SK-N-SH (cell line): ENCODE data around the gene MS4A10. TPM values are rescaled to one million over a fixed set of nuclear protein-coding genes. Genes with fewer than 3 reads are reported as not detected.

Experiments used
- CTCF ChIA-PET: fragments of 300-600, 350-600 bp; formaldehyde crosslinking; extraction: SDS; loops from one replicate; lab custom pipeline; 2021; lab: Yijun Ruan, JAX
- POLR2A ChIA-PET: fragments of 350-600 bp; sonication (Branson Sonifier 250); formaldehyde crosslinking; extraction: SDS; loops from one replicate; lab custom pipeline; 2020; ENCODE audit warnings: antibody characterized with exemption, inconsistent platforms; lab: Yijun Ruan, JAX
- DNase-seq: peaks from one replicate; pipeline ENCODE4 v3.0.0; 2012
- H2AFZ ChIP-seq: fragments of 200-600 bp; sonication (generic); 2 replicates; pipeline ENCODE4 v1.8.1; 2016; ENCODE audit warnings: antibody characterized with exemption, mild to moderate bottlenecking, low read depth
- H3F3A ChIP-seq: fragments of 200-600 bp; sonication (generic); replicated peaks from 2 replicates; pipeline ENCODE3; 2016; ENCODE audit warnings: antibody characterized with exemption, mild to moderate bottlenecking; ENCODE audit not compliant: insufficient read depth
- H3K27ac ChIP-seq, 2 experiments: fragments of 200-500 bp in 1 of 2; fragments of 200-600 bp in 1 of 2; sonication (Bioruptor generic) in 1 of 2; sonication (generic), shearing (Covaris generic) in 1 of 2; 2 replicates each; pipeline versions ENCODE4 v1.5.1 to v1.6.1; 2014 to 2016; ENCODE audit warnings: low read depth in 2 of 2, inconsistent platforms in 1 of 2, low read length in 1 of 2, mild to moderate bottlenecking in 1 of 2, mixed read lengths in 1 of 2
- H3K27me3 ChIP-seq: fragments of 200-600 bp; sonication (generic), shearing (Covaris generic); 2 replicates; pipeline ENCODE4 v1.6.1; 2016; ENCODE audit warnings: mixed run types; ENCODE audit not compliant: insufficient read depth
- H3K36me3 ChIP-seq, 2 experiments: fragments of 200-500 bp in 1 of 2; fragments of 200-600 bp in 1 of 2; sonication (Bioruptor generic) in 1 of 2; sonication (generic) in 1 of 2; replicated peaks in 1 of 2; 2 replicates each; pipeline versions ENCODE3 to v1.5.1; 2014 to 2016; ENCODE audit warnings: low read length in 1 of 2, mild to moderate bottlenecking in 1 of 2; ENCODE audit not compliant: insufficient read depth in 2 of 2, control insufficient read depth in 1 of 2
- H3K4me1 ChIP-seq, 2 experiments: fragments of 200-500 bp in 1 of 2; fragments of 200-600 bp in 1 of 2; sonication (Bioruptor generic) in 1 of 2; sonication (generic), shearing (Covaris generic) in 1 of 2; 2 replicates each; pipeline versions ENCODE4 v1.5.1 to v1.6.1; 2014 to 2016; ENCODE audit warnings: low read depth in 1 of 2, low read length in 1 of 2, mixed run types in 1 of 2; ENCODE audit not compliant: insufficient read depth in 2 of 2, control insufficient read depth in 1 of 2
- H3K4me2 ChIP-seq: fragments of 200-600 bp; sonication (generic), shearing (Covaris generic); 2 replicates; pipeline ENCODE4 v1.6.1; 2017; ENCODE audit warnings: mixed run types
- H3K4me3 ChIP-seq, 2 experiments: fragments of 200-500 bp in 1 of 2; fragments of 200-600 bp in 1 of 2; sonication (Bioruptor generic) in 1 of 2; sonication (generic), shearing (Covaris generic) in 1 of 2; 2 replicates each; pipeline versions ENCODE4 v1.5.1 to v1.8.1; 2014 to 2016; ENCODE audit warnings: low read depth in 2 of 2, inconsistent platforms in 1 of 2, low read length in 1 of 2, mild to moderate bottlenecking in 1 of 2, mixed read lengths in 1 of 2, moderate library complexity in 1 of 2
- H3K79me2 ChIP-seq: fragments of 200-600 bp; sonication (generic); 2 replicates; pipeline ENCODE4 v1.8.1; 2017; ENCODE audit warnings: mild to moderate bottlenecking; ENCODE audit not compliant: insufficient read depth
- H3K9ac ChIP-seq: fragments of 200-600 bp; sonication (generic); 2 replicates; pipeline ENCODE4 v1.6.1; 2017; ENCODE audit warnings: mixed run types
- H3K9me2 ChIP-seq: fragments of 200-600 bp; sonication (generic); 2 replicates; pipeline ENCODE4 v1.6.1; 2017; ENCODE audit warnings: mixed run types
- H3K9me3 ChIP-seq: fragments of 200-600 bp; sonication (generic); 2 replicates; pipeline ENCODE4 v1.6.1; 2017; ENCODE audit warnings: mixed run types, mild to moderate bottlenecking, moderate library complexity
- H4K20me1 ChIP-seq: fragments of 200-600 bp; sonication (generic); 2 replicates; pipeline ENCODE4 v1.6.1; 2017; ENCODE audit warnings: mild to moderate bottlenecking, mixed run types; ENCODE audit not compliant: insufficient read depth
- CHD2 ChIP-seq: fragments of 150-350 bp; IDR thresholded peaks from 2 replicates; pipeline ENCODE4 v1.6.1; 2018; ENCODE audit warnings: low read length; ENCODE audit not compliant: partially characterized antibody
- ELF1 ChIP-seq: IDR thresholded peaks from 2 replicates; pipeline ENCODE4 v1.4.0; 2012
- GATA2 ChIP-seq: sonication (generic); formaldehyde crosslinking; IDR thresholded peaks from 2 replicates; pipeline ENCODE4 v1.5.0; 2020; ENCODE audit warnings: mild to moderate bottlenecking, missing genetic modification reagents
- NFIC ChIP-seq: IDR thresholded peaks from 2 replicates; pipeline ENCODE4 v1.4.0; 2012; ENCODE audit warnings: borderline replicate concordance
- POLR2AphosphoS5 ChIP-seq: IDR thresholded peaks from 2 replicates; pipeline ENCODE4 v1.6.1; 2012; ENCODE audit warnings: low read depth, low read length
- RCOR1 ChIP-seq: fragments of 150-350 bp; IDR thresholded peaks from 2 replicates; pipeline ENCODE4 v1.6.1; 2017; ENCODE audit warnings: antibody characterized with exemption, low read length
- RXRA ChIP-seq: IDR thresholded peaks from 2 replicates; pipeline ENCODE4 v1.4.0; 2012; ENCODE audit warnings: low read depth, mild to moderate bottlenecking, borderline replicate concordance
- SIN3A ChIP-seq: IDR thresholded peaks from 2 replicates; pipeline ENCODE4 v1.6.1; 2012; ENCODE audit warnings: low read depth, mild to moderate bottlenecking, low read length, moderate library complexity, borderline replicate concordance
- TCF12 ChIP-seq: IDR thresholded peaks from 2 replicates; pipeline ENCODE4 v1.4.0; 2012
- TEAD4 ChIP-seq: IDR thresholded peaks from 2 replicates; pipeline ENCODE4 v1.4.0; 2012; ENCODE audit warnings: mild to moderate bottlenecking, borderline replicate concordance; ENCODE audit not compliant: insufficient read depth
- WGBS: methylation state at CpG from one replicate; pipeline ENCODE4 v1.1.6; 2017; ENCODE audit warnings: low lambda C conversion rate; 5-methylcytosine and 5-hydroxymethylcytosine counted together
- polyA plus RNA-seq, 3 experiments: library from polyadenylated mRNA; depleted of rRNA; stranded (reverse); fragments of >200 nt; gene quantifications; 2 replicates each; pipeline ENCODE4 v1.2.3, GENCODE V29; 2012
- TF ChIP-seq, protein P1 (sequence below): IDR thresholded peaks from 2 replicates; pipeline ENCODE4 v1.4.0; 2012; ENCODE audit warnings: low read depth
- TF ChIP-seq, protein P2 (sequence below): fragments of 200-600 bp; sonication (generic); IDR thresholded peaks from 2 replicates; pipeline ENCODE4 v1.6.1; 2017; ENCODE audit warnings: antibody characterized with exemption, mild to moderate bottlenecking, moderate library complexity
- TF ChIP-seq, protein P3 (sequence below): fragments of 150-350 bp; IDR thresholded peaks from 2 replicates; pipeline ENCODE4 v1.6.1; 2016; ENCODE audit warnings: mild to moderate bottlenecking, low read depth, low read length
- TF ChIP-seq, protein P4 (sequence below): fragments of 150-350 bp; IDR thresholded peaks from 2 replicates; pipeline ENCODE4 v1.6.1; 2017; ENCODE audit warnings: antibody characterized with exemption, low read length, low read depth, borderline replicate concordance
- TF ChIP-seq, protein P5 (sequence below): IDR thresholded peaks from 2 replicates; pipeline ENCODE4 v1.4.0; 2012; ENCODE audit warnings: low read depth, borderline replicate concordance

Gene MS4A10
- polyA plus RNA-seq, 1 of the 3 experiments (the other 2 are of a cell fraction) = not detected

DNA sequence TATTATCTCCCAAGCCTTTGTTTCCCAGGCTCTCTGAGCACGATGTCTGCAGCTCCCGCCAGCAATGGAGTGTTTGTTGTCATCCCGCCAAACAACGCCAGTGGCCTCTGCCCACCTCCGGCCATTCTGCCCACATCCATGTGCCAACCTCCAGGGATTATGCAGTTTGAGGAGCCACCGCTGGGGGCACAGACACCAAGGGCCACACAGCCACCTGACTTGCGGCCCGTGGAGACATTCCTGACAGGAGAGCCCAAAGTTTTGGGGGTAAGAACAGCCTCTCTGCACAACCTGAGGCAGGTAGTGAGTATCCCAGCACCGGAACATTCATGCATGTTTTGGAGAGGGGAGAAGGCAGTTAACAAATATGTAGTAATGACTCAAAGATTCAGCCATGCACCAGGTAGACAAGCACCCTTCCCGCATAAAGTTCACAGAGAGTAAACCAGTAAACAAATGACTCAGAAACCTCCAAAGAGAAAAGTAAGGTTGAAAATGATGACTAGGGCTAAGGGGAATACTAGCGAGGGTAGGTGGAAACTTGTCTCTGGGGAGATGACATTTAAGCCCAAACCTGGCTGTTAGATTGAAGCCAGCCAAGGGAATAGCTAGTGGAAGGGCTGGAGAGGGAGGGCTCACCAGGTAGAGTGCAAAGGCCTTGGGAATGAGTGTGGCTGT is 21.3 kb upstream of the MS4A10 start:
- Histone ChIP-seq H3K9ac (no peak overlapping the region), H2AFZ (no peak overlapping the region), H3F3A (no peaks in the 10 kb centered on the region), H3K27ac (no peak overlapping the region), H3K4me1 (no peaks in the 10 kb centered on the region; a peak in 1 of 4 replicates), H3K79me2 (no peaks in the 10 kb centered on the region), H3K4me3 (no peak overlapping the region), H3K9me2 (no peaks in the 10 kb centered on the region), H3K9me3 (no peaks in the 10 kb centered on the region), H3K36me3 (no peaks in the 10 kb centered on the region), H3K4me2 (no peak overlapping the region), H3K27me3 (peaks cover 61% of the 10 kb centered on the region), H4K20me1 (no peaks in the 10 kb centered on the region)
- TF ChIP-seq, protein P1, sequence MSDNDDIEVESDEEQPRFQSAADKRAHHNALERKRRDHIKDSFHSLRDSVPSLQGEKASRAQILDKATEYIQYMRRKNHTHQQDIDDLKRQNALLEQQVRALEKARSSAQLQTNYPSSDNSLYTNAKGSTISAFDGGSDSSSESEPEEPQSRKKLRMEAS = no peak
- TF ChIP-seq, protein P2, sequence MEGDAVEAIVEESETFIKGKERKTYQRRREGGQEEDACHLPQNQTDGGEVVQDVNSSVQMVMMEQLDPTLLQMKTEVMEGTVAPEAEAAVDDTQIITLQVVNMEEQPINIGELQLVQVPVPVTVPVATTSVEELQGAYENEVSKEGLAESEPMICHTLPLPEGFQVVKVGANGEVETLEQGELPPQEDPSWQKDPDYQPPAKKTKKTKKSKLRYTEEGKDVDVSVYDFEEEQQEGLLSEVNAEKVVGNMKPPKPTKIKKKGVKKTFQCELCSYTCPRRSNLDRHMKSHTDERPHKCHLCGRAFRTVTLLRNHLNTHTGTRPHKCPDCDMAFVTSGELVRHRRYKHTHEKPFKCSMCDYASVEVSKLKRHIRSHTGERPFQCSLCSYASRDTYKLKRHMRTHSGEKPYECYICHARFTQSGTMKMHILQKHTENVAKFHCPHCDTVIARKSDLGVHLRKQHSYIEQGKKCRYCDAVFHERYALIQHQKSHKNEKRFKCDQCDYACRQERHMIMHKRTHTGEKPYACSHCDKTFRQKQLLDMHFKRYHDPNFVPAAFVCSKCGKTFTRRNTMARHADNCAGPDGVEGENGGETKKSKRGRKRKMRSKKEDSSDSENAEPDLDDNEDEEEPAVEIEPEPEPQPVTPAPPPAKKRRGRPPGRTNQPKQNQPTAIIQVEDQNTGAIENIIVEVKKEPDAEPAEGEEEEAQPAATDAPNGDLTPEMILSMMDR = peak; percentile 13; the same call in 1 of the 2 replicates
- no peak for TF ChIP-seq ELF1
- CTCF ChIA-PET = interaction anchor here (1.0 to 4.1 kb wide), 8 partner anchors 10 to 67 kb away, joined by 3 to 67 read pairs (median 4); no protein-coding TSS in a partner anchor
- WGBS = 29% methylated on average over 11 of the region's 11 CpGs
- POLR2A ChIA-PET = no interaction called here
- no peak for DNase-seq

DNA sequence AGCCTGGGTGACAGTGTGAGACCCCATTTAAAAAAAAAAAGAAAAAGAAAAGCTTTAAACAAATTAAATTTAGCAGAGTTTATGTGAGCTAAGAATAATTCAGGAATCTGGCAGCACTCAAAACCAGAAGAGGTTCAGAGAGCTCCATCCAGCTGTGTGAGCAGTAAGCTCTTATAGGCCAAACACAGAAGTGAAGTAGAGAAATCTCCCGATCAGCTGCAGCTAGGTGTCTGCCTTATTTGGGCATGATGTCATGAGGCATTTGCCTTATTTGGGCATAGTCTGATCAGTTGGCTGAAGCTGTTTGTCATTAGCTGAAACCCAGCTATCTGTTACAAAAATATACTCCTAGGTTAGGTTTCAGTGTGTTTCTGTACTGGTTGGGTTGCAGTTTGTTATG is 20.3 kb upstream of the MS4A10 start:
- Histone ChIP-seq H3K79me2 (no peaks in the 10 kb centered on the region), H3K4me1 (no peaks in the 10 kb centered on the region; a peak in 1 of 4 replicates), H3K27me3 (peaks cover 51% of the 10 kb centered on the region), H3K4me2 (no peak overlapping the region), H3K9me3 (no peaks in the 10 kb centered on the region), H4K20me1 (no peaks in the 10 kb centered on the region), H3K4me3 (no peak overlapping the region), H3K27ac (no peak overlapping the region), H2AFZ (no peak overlapping the region), H3K9me2 (no peaks in the 10 kb centered on the region), H3K36me3 (no peaks in the 10 kb centered on the region), H3K9ac (no peak overlapping the region), H3F3A (no peaks in the 10 kb centered on the region)
- 7% methylated on average over 1 of the region's 1 CpG for WGBS
- TF ChIP-seq GATA2 (no peak), TCF12 (no peak), RXRA (no peak), POLR2AphosphoS5 (no peak), NFIC (no peak)
- ChIA-PET CTCF (interaction anchor here (0.5 to 4.1 kb wide), 5 partner anchors 8 to 135 kb away, joined by 3 to 67 read pairs (median 4); partner anchors contain the start of gene MS4A15), POLR2A (no interaction called here)
- no peak for DNase-seq

DNA sequence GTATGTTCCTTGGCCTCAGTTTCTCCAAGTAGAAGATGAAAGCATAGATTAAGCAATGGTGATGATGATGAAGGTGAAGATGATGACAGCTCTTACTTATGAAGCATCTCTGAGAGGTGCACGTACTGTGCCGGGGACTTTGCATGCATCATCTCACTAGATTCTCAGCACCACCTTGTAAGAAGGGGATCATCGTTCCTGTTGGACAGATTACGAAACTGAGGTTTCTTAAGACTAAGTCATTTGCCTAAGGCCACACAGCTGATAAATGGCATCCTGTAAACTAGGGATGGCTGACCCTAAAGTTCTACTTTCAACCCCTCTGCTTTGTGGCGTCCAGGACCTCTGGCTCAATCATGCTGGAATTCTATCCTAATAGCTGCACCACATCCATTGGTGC is 19.8 kb upstream of the MS4A10 start:
- H3K9me2 ChIP-seq = no peaks in the 10 kb centered on the region
- H3K27ac ChIP-seq = no peak overlapping the region
- CTCF ChIA-PET = interaction anchor here (0.5 to 4.1 kb wide), 5 partner anchors 9 to 134 kb away, joined by 3 to 67 read pairs (median 4); partner anchors contain the start of gene MS4A15
- no peak overlapping the region for H3K4me2 ChIP-seq
- no peaks in the 10 kb centered on the region; a peak in 1 of 4 replicates for H3K4me1 ChIP-seq
- peaks cover 46% of the 10 kb centered on the region for H3K27me3 ChIP-seq
- no peaks in the 10 kb centered on the region for H3K36me3 ChIP-seq
- POLR2A ChIA-PET = no interaction called here
- no peak overlapping the region for H3K9ac ChIP-seq
- DNase-seq = no peak
- 37% methylated on average over 5 of the region's 5 CpGs for WGBS
- H3K9me3 ChIP-seq = no peaks in the 10 kb centered on the region
- no peak overlapping the region for H2AFZ ChIP-seq
- H4K20me1 ChIP-seq = no peaks in the 10 kb centered on the region
- H3K4me3 ChIP-seq = no peak overlapping the region
- H3F3A ChIP-seq = no peaks in the 10 kb centered on the region
- H3K79me2 ChIP-seq = no peaks in the 10 kb centered on the region
- TF ChIP-seq TEAD4 (no peak), CHD2 (no peak), SIN3A (no peak), ELF1 (no peak), RXRA (no peak), RCOR1 (no peak)
- TF ChIP-seq, protein P3, sequence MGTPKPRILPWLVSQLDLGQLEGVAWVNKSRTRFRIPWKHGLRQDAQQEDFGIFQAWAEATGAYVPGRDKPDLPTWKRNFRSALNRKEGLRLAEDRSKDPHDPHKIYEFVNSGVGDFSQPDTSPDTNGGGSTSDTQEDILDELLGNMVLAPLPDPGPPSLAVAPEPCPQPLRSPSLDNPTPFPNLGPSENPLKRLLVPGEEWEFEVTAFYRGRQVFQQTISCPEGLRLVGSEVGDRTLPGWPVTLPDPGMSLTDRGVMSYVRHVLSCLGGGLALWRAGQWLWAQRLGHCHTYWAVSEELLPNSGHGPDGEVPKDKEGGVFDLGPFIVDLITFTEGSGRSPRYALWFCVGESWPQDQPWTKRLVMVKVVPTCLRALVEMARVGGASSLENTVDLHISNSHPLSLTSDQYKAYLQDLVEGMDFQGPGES = no peak
- TF ChIP-seq, protein P4, sequence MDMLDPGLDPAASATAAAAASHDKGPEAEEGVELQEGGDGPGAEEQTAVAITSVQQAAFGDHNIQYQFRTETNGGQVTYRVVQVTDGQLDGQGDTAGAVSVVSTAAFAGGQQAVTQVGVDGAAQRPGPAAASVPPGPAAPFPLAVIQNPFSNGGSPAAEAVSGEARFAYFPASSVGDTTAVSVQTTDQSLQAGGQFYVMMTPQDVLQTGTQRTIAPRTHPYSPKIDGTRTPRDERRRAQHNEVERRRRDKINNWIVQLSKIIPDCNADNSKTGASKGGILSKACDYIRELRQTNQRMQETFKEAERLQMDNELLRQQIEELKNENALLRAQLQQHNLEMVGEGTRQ = no peak
- TF ChIP-seq, protein P5, sequence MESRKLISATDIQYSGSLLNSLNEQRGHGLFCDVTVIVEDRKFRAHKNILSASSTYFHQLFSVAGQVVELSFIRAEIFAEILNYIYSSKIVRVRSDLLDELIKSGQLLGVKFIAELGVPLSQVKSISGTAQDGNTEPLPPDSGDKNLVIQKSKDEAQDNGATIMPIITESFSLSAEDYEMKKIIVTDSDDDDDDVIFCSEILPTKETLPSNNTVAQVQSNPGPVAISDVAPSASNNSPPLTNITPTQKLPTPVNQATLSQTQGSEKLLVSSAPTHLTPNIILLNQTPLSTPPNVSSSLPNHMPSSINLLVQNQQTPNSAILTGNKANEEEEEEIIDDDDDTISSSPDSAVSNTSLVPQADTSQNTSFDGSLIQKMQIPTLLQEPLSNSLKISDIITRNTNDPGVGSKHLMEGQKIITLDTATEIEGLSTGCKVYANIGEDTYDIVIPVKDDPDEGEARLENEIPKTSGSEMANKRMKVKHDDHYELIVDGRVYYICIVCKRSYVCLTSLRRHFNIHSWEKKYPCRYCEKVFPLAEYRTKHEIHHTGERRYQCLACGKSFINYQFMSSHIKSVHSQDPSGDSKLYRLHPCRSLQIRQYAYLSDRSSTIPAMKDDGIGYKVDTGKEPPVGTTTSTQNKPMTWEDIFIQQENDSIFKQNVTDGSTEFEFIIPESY = no peak
